Right atrium auricular region (tissue), 2 donors: ENCODE results near the gene DHRS3. TPM values are rescaled to one million over a fixed set of nuclear protein-coding genes. Genes with fewer than 3 reads are reported as not detected.
A peak's percentile ranks its signal among the peaks of the same experiment; 100 is the strongest.
"Not testable (repeated sequence)": the region's sequence is repeated elsewhere in the genome, so short reads cannot be mapped to it uniquely, and the experiment has no call there.

Experiments
- DNase-seq: peaks from one replicate; pipeline ENCODE4 v3.0.0-alpha.2; 2019; ENCODE audit warnings: low spot score
- H3K27ac ChIP-seq, 2 donors: fragments of 200-600 bp; sonication (generic); 1 replicate in 1 of 2; 2 replicates in 1 of 2; pipeline ENCODE4 v1.5.1; 2016 to 2019
- H3K27me3 ChIP-seq, 2 donors: fragments of 200-600 bp; sonication (generic); one replicate each; pipeline versions ENCODE4 v1.5.1 to v1.6.0; 2017 to 2019
- H3K36me3 ChIP-seq: fragments of 200-600 bp; sonication (generic); one replicate; pipeline ENCODE4 v1.5.1; 2016
- H3K4me1 ChIP-seq, 2 donors: fragments of 200-600 bp; sonication (generic); one replicate each; pipeline versions ENCODE4 v1.5.1 to v1.6.0; 2017 to 2019
- H3K4me3 ChIP-seq, 2 donors: fragments of 200-600 bp; sonication (generic); 1 replicate in 1 of 2; 2 replicates in 1 of 2; pipeline ENCODE4 v1.5.1; 2017 to 2019; ENCODE audit warnings: mild to moderate bottlenecking in 1 of 2, moderate library complexity in 1 of 2
- H3K9me3 ChIP-seq, 2 donors: fragments of 200-600 bp; sonication (generic); one replicate each; pipeline ENCODE4 v1.5.1; 2019
- CTCF ChIP-seq, 2 donors: fragments of 200-600 bp; sonication (generic); IDR thresholded peaks; one replicate each; pipeline ENCODE4 v1.5.1; 2019; ENCODE audit warnings: antibody characterized with exemption in 2 of 2
- total RNA-seq, 2 donors: library from RNA; depleted of rRNA; stranded (reverse); fragments of >200 nt; gene quantifications; one replicate each; pipeline ENCODE4 v1.1.0, GENCODE V29; 2016

DHRS3 gene
- total RNA-seq, 2 donors from 2014 or later = 50.4 to 78.9 TPM

GRCh38 chr1:12541274-12542137, 76.5 kb downstream of the DHRS3 start:
- H3K27ac ChIP-seq = peak overlapping the region; percentile 49 to 68
- H3K4me3 ChIP-seq = no peak overlapping the region
- H3K4me1 ChIP-seq = peaks cover 0 to 34% of the 10 kb centered on the region in 2 donors
- no peaks in the 10 kb centered on the region for H3K36me3 ChIP-seq
- no peaks in the 10 kb centered on the region for H3K9me3 ChIP-seq
- TF ChIP-seq CTCF (IDR thresholded peaks at IDR 0.05) = no peak
- no peak for DNase-seq
- H3K27me3 ChIP-seq = no peaks in the 10 kb centered on the region

- Histone ChIP-seq H3K27me3 (no peaks in the 10 kb centered on the region), H3K9me3 (peaks cover 0 to 4% of the 10 kb centered on the region in 2 donors), H3K36me3 (no peaks in the 10 kb centered on the region), H3K27ac (peak overlapping the region; percentile 49 to 68), H3K4me3 (no peak overlapping the region), H3K4me1 (peaks cover 0 to 31% of the 10 kb centered on the region in 2 donors)
- no peak for TF ChIP-seq CTCF (IDR thresholded peaks at IDR 0.05)
- DNase-seq = no peak
Observed at GRCh38 chr1:12540580-12541273, 77.3 kb downstream of the DHRS3 start.

GRCh38 chr1:12539705-12540579, 78.1 kb downstream of the DHRS3 start:
- peak; percentile 96 for DNase-seq
- peaks cover 0 to 31% of the 10 kb centered on the region in 2 donors for H3K4me1 ChIP-seq
- peak overlapping the region in 1 of 2 donors; percentile 3 for H3K4me3 ChIP-seq
- H3K27me3 ChIP-seq = no peaks in the 10 kb centered on the region
- peaks cover 0 to 4% of the 10 kb centered on the region in 2 donors for H3K9me3 ChIP-seq
- H3K36me3 ChIP-seq = no peaks in the 10 kb centered on the region
- H3K27ac ChIP-seq = peak overlapping the region; percentile 49 to 68
- peak in 1 of 2 donors; percentile 23 for TF ChIP-seq CTCF (IDR thresholded peaks at IDR 0.05)

- Histone ChIP-seq H3K36me3 (no peaks in the 10 kb centered on the region), H3K27ac (peak overlapping the region; percentile 49 to 68), H3K9me3 (peaks cover 0 to 4% of the 10 kb centered on the region in 2 donors), H3K27me3 (no peaks in the 10 kb centered on the region), H3K4me1 (peaks cover 0 to 31% of the 10 kb centered on the region in 2 donors), H3K4me3 (no peak overlapping the region)
- no peak for DNase-seq
- no peak for TF ChIP-seq CTCF (IDR thresholded peaks at IDR 0.05)
Observed at GRCh38 chr1:12539320-12539704, 78.7 kb downstream of the DHRS3 start.

- H3K27ac ChIP-seq, H3K36me3 ChIP-seq, H3K9me3 ChIP-seq, H3K4me3 ChIP-seq, DNase-seq, H3K27me3 ChIP-seq: not testable (repeated sequence)
- H3K4me1 ChIP-seq = peaks cover 0 to 31% of the 10 kb centered on the region in 2 donors
Observed at GRCh38 chr1:12538536-12538935, 79.5 kb downstream of the DHRS3 start.
